ENCODE data around the gene STAT4.

Gene STAT4, protein sequence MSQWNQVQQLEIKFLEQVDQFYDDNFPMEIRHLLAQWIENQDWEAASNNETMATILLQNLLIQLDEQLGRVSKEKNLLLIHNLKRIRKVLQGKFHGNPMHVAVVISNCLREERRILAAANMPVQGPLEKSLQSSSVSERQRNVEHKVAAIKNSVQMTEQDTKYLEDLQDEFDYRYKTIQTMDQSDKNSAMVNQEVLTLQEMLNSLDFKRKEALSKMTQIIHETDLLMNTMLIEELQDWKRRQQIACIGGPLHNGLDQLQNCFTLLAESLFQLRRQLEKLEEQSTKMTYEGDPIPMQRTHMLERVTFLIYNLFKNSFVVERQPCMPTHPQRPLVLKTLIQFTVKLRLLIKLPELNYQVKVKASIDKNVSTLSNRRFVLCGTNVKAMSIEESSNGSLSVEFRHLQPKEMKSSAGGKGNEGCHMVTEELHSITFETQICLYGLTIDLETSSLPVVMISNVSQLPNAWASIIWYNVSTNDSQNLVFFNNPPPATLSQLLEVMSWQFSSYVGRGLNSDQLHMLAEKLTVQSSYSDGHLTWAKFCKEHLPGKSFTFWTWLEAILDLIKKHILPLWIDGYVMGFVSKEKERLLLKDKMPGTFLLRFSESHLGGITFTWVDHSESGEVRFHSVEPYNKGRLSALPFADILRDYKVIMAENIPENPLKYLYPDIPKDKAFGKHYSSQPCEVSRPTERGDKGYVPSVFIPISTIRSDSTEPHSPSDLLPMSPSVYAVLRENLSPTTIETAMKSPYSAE

GRCh38 chr2:191150600-191151330 lies at the start of gene STAT4:
Gene STAT4 (minus strand): TSS chr2:191150994. CDS start chr2:191148203, 2,791 bp downstream.
- DNase-seq = no peak

DNA sequence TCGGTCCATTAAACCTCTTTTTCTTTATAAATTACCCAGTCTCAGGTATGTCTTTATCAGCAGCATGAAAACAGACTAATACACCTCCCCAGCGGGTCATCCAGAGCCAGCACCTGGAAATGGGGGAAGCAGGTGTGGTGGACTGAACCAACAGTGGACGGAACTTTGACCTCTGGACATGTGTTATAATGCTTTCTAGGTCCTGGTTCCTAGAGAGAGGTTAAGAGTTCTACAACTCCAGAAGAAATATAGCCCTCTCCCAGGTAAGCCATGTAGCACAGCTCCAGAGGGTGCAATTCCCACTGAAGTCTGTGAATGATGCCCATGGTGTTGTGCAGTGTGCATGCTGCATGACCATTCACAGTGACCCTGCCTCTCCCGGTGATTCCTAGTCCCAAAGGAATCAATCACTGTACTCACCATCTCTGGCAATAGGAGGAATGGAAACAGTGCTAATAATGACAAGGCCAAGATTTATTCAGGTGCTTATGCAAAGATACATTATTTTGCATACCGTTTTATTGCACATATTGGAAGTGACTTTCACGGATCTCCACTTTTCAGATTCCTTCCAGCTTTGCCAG lies 49.2 kb upstream of the STAT4 start:
- no peak for DNase-seq

- no peak for DNase-seq
These were observed 47.5 kb upstream of the STAT4 start for GRCh38 chr2:191198271-191198670.

GRCh38 chr2:191197096-191197495 lies 46.3 kb upstream of the STAT4 start:
- no peak for DNase-seq

DNA sequence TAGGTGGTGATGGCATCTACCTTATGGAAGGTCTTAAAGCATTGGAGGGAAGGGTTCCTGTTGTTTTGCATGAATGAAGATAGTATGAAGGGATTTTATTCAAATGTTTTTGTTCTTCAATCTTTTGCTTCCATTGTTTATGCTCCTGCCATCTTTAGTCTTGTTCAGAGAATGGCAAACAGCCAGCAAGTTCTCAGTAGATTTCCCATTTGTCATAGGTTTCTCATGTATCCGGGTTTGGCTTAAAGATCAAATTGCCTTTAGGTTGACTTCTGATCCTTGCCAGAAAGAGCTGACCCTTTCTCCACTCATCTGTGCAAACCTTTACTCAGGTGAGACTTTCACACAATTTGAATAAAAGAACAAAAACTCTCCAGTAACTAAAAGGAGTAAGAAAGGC lies 44.2 kb upstream of the STAT4 start:
- no peak for DNase-seq

DNA sequence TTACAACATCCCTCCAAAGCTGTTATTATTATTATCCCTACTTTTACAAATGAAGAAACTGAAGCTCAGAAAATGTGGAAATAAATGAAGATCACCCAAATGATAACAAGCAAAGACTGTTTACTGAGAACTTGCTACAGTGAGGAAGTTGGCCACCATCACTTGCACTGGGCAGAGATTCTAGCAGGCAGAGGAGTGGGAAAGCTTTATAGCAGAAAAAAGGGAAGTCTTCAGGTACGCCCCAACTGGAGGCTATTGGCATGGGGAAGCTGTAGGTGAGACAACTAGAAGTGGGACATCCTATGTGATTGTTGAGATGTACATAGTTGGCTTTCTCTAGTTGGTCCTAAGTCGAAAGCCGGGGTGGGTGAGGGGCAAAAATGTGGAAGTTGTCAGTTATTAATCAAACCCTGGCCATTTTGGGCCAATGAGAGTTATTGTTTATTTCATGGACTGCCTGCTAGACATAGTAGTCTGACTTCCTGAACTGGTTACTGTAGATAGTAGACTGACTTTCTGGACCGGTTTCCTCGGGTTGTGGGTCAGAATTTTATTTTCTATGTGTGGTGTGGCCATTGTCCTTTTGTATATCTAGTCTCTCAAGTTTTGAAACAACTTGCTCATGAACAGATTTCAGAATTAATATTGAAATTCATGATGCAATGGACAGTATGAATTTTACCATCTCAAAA lies 40.2 kb upstream of the STAT4 start:
- no peak for DNase-seq

- DNase-seq = no peak
These were observed 39.6 kb upstream of the STAT4 start for GRCh38 chr2:191190435-191190834.

DNA sequence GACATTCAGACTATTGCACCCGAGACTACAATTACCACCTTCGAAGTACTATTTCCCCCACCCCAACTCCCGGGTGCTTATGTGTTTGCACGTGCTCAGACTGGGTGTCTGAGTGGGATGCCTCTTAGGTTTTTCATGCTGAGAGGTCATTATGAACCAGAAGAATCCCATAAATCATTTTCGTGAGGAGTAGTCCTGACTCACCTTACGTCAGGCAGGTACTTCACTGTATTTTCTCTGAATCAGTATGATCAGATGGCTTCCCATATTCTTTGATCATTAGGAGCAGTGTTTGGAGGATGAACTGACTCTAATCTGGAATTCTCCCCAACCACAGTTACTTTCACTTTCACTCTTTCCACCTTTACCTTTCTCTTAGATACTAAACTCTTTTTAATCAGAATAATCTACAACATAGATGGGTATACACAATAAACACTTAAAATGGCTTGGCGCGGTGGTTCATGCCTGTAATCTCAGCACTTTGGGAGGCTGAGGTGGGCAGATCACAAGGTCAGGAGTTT lies 38.4 kb upstream of the STAT4 start:
- DNase-seq = no peak

DNA sequence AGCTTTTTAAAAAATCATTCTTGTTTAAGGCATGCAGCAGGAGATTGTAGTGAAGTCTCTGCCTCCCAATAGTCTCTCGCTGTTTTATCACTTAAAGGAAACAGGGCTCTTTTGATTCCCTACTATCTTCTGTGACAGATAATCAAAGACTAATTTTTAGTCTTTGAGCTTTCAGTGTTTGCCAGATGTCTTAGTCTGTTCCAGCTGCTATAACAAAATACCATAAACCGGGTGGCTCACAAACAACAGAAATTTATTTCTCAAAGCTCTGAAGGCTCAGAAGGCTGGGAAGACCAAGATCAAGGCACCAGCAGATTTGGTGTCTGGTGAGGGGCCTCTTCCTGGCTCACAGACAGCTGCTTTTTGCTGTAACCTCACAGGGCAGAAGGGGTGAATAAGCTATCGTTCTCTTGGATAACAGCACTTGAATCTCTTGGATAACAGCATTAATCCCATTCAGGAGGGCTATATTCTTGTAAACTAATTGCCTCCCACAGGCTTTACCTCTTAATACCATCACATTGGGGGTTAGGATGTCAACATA lies 37.8 kb upstream of the STAT4 start:
- DNase-seq = no peak

DNA sequence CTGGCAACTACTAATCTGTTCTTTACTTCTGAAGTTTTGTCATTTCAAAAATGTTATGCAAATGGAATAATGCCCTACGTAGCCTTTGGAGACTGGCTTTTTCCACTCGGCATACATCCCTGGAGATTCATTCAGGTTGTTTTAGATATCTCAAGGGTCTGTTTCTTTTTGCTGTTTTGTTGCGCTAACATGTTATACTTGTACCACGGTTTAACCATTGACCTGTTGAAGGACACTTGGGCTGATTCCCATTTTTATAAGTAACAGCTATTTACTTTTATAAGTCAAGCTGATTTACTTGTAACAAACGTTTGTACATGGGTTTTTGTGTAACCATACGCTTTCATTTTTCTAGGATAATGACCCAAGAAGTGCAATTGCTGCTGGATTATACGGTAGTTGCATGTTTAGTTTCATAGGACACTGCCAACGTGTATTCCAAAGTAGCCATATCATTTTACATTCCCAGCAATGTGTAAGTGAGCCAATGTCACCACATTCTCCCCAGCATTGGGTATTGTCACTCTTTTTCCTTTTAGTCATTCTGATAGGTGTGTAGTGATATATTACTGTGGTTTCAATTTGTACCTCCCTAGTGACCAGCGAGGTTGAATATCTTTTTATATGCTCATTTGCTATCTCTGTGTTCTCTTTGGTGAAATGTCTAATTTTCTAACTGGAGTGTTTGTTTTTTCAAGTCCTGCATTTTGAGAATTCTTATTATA lies 36.5 kb upstream of the STAT4 start:
- no peak for DNase-seq

DNA sequence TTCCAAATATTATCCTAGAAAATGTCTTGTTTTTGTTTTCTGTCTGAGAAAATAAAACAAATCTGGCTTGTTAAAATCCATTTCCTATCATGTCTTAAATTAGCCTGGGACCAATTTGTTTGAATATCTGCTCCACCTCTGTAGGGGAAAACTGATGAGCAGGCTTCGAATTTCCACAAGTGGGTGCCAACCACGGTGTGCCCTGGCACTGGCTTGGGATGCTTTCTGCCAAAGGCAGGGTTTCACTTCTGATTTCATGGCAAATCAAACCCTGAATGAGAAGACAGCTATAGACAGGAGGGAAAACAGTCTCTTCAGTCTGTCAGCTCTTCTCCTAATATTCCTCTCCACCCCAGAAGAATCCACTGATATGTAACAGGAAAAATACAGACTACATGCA lies 33.7 kb upstream of the STAT4 start:
- no peak for DNase-seq

- no peak for DNase-seq
These were observed 32.7 kb upstream of the STAT4 start for GRCh38 chr2:191183516-191183915.

DNA sequence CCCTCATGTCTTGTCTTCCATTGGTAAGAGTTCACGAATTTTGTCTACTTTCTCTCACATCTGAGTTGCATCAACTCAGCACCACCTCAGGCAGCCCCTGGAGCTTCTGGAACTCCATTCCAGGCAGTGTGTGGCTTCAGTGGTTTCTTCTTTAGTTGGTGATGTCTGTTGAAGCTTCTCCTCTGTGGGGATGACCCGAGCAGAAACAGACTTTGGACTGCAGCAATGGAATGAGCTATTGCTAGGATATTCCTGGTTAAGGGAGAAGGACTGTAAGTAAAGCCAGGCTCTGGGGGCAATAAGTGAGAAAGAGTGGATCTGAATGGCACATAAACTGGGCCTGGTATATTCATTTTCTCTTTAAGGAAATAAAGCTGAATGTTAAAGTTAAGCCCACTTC lies 32.3 kb upstream of the STAT4 start:
- DNase-seq = no peak

DNA sequence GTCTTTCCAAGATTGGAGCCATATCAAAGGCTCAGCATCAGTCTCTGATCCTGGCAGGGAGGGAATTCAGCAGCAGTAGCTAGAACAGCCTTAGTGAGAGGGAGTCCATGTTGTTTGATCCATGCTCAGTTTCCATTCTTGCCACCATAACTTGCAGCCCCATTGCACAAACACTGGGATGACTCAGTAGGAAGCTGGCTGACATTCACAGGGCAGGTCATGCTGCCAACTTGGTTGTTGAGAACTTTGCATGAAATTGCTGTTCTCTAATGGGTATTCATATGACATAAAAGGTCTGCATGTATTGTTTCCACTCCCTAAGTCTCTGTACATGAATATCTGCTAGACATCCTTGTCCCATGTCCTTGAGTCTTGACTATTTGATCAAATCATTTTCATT lies 29.9 kb upstream of the STAT4 start:
- DNase-seq = no peak

- no peak for DNase-seq
These were observed 29.5 kb upstream of the STAT4 start for GRCh38 chr2:191180276-191180675.

- DNase-seq = no peak
These were observed 28.2 kb upstream of the STAT4 start for GRCh38 chr2:191178806-191179514.

DNA sequence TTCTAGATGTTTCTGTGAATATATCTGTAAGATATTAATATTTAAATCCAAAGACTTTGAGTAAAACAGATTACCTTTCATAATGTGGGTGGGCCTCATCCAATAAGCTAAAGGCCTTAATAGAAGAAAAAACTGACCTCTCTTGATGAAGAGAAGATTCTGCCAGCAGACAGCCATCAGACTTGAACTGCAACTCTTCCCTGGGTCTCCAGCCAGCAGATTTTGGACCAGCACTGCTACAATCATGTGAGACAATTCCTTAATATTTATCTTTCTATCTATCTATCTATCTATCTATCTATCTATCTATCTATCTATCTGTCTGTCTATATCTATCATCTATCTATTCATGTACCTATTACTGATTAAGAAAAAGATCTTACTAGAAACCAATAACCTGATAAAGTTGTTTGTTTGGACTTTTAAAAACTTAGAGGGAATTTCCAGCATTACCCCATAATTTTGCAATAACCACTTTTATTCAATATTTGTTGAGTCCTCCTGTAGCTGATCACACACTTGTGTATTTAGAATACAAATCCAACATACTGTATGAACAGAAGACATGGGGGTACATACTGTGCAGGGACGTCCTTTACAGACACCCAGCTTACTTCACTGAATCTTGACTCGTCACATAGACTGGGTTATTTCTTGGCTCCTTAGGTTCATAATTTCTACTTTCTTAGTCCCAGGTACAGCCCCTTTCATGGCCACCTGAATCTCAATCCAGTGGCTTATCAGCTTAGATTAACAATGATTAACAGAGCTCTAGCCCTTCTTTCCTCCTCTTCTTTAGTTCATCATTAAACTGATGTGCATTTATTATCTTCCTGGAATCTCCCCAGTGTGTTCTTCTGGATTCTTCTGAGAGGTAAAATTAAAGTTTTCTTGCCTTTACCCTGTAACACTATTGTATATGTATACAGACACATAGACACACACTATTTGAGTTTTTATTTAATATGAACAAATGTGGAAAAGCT lies 27.2 kb upstream of the STAT4 start:
- no peak for DNase-seq

- DNase-seq = no peak
These were observed 26.1 kb upstream of the STAT4 start for GRCh38 chr2:191176801-191177438.

- no peak for DNase-seq
These were observed 25.5 kb upstream of the STAT4 start for GRCh38 chr2:191176305-191176704.
